SK-N-MC (cell line): Measurements from ENCODE around the gene FOXA3.

Source experiments
- EZH2 ChIP-seq: fragments of 200-600 bp; sonication (generic); IDR thresholded peaks from one replicate; pipeline ENCODE4 v1.6.1; 2017; ENCODE audit warnings: antibody characterized with exemption
- FOXP2 ChIP-seq: optimal IDR thresholded peaks from 2 replicates; pipeline ENCODE3; 2011; ENCODE audit warnings: mild to moderate bottlenecking, moderate library complexity; ENCODE audit not compliant: insufficient read depth; ENCODE audit errors: extremely low read length, control extremely low read depth
- POLR2AphosphoS5 ChIP-seq: IDR thresholded peaks from 2 replicates; pipeline ENCODE4 v1.6.1; 2012; ENCODE audit warnings: mild to moderate bottlenecking, low read depth, low read length, borderline replicate concordance

- TF ChIP-seq EZH2: no peak
- no peak for TF ChIP-seq POLR2AphosphoS5
- no peak for TF ChIP-seq FOXP2
Measured at GRCh38 chr19:45827459-45828093, 36.5 kb upstream of the FOXA3 start.
